ENCODE data around the gene PLB1.
A peak's percentile ranks its signal among the peaks of the same experiment; 100 is the strongest.
"Not testable (repeated sequence)": the region's sequence is repeated elsewhere in the genome, so short reads cannot be mapped to it uniquely, and the experiment has no call there.

Gene PLB1

DNA sequence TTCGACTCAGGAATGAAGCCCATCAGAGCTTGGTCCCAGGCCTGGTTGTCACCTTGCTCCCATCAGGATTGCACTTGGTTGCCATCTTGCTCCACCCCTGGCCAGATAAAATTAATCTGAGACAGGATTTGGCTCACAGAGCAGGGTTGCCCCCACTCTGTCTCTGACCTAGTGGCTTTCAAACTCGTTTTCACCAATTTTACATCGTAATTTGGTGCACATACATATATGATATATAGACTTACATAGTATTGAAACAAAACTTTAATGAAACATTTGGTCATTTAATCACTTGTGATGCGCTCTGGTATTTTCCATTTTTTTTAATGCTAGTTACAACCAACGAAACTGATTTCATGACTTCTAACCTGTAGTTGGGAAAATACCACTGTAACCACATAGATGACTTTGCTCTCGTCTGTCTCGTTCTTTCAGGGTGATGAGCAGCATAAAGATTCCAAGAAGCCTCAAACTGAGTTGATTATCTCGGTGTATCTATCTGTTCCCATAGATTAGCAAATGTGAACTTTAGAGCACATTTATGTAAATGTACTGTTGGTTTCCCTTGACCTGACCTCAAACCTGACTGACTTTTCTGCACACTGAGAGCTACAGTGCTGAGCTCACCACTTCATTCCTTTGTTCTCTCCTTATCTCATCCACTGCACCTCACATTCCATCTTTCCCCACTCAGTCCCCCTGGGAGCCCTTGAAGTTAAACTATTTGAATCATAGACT is 30.5 kb upstream of the PLB1 start:
- DNase-seq: no peak

DNA sequence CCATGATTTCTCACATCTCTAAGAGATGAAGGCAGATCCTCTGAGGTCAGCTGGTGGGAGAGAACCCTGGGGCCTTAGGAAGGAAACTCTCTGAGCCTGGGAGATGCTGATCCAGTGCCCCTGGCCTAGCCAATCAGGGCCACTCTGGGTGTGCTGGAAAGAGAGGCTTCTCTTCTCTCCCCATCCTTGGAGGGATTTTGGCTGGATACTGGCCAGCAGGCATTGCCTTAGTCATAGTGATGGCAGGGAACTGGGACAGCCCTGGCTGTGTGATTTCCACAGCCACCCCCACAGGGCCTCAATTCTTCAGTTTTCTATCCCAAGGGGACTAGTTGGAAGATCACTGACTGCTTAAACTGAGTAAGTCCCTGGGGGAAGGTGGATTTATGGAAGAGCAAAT is 26.6 kb upstream of the PLB1 start:
- DNase-seq: peak; percentile 53

DNA sequence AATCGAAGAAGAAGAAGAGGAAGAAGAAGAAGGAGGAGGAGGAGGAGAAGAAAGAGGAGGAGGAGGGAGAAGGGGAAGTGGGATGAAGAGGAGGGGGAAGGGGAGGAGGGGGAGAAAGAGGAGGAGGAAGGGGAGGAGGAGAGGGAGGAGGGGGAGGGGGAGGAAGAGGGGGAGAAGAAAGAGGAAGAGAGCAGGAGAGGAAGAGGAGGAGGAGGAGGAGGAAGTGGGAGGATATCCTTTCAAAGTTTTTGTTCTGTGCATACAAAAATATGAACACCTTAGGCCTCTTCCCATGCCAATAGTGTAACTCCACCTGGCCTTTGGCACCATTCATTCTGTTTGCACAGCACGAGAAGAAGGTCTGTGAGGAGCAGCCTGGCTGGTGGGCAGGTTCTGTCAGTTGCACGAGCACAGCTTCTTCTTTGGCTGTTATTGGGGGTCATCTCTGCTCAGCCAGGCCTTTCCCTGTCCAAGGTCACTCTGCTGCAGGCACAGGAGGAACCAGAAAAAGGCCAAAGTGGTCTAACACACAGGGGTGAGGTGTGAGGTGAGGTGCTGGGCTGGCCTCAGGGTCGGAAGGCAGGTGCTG is 25.8 kb upstream of the PLB1 start:
- no peak for DNase-seq

DNA sequence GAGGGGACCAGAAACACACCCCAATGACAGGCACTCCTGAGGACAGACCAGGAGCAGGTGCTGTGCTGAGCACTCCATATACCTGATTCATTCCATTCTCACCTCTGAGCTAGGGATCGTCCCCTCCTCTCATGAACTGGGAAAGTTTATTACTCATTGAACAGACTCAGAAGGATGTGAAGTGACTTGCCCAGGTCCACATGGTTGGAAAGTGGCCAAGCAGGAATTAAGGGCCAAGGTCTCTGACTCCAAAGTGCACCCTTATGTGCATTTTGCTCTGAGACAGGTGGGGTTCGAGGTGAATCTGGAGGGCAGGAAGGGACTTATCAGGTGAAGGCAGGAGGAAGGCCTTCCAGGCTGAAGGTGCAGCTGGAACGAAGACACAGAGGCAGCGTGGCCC is 25.1 kb upstream of the PLB1 start:
- DNase-seq: no peak

DNA sequence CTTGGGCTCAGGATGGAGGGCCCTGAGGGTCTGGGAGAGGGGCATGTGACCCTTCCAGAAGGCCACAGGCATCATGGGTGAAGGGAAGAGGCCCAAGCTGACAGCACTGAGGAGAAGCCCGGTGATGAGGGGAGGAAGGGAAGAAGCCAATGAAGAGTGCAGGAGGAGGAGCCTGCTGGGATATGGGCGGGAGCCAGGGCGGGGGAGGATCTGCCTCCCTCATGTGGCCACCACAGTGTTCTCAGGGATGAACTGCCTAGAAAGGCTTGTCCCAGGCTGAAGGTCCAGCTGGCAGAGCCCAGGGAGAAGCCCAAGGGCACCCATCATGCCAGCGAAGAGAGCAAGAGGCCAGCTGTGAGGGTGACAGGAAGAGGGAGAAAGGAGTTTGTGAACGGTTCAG is 24.6 kb upstream of the PLB1 start:
- DNase-seq: no peak

DNA sequence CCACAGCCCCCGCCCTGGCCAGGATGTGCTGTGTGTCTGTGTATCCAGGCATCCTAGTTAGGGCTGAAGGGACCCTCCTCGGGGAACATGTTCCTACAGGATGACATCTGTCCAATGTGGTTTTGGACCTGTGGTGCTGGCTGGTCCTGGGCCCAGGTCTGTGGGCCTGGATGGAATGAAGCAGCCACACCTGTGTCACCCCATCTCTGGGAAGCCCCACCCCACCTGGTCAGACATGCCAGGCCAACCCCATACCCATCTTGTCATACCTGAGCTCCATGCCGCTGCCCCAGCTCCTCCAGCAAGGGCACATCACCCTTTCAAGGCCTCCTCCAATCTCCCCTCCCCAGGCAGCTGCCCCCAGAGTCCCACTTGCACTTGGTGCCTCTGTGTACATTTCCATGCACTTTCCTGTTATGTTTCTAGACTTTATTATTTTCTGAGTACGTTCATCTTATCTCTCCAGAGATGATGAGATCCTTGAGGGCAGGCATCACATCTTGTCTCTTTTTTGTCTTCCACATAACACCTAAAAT is 24.1 kb upstream of the PLB1 start:
- DNase-seq: no peak

DNA sequence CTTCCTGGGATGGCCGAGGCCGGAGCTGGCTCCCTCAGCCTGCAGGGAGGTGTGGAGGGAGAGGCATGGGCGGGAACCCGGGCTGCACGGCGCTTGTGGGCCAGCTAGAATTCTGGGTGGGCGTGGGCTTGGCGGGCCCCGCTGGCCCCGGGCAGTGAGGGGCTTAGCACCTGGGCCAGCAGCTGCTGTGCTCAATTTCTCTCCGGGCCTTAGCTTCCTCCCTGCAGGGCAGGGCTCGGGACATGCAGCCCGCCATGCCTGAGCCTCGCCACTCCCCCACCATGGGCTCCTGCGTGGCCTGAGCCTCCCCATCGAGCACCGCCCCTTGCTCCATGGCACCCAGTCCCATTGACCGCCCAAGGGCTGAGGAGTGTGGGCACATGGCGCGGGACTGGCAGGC is 23.2 kb upstream of the PLB1 start:
- not testable (repeated sequence) for DNase-seq

DNA sequence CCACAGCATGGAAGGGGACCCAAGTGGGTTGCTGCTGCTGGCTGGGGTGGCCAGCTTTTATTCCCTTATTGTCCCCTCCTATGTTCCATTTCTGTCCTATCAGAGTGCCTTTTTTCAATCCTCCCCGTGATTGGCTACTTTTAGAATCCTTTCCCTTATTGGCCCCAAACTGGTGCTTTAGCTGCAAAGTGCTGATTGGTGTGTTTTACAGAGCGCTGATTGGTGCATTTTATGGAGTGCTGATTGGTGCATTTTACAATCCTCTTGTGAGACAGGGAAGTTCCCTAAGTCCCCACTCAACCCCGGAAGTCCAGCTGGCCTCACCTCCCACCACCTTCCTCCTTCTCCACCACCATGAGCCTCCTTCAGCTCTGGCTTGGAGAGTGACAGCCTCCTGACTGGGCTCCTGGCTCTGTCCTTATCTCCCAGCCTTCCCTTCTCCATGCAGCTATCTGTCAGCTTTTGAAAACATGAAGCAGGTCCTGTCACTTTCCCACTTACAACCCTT is 20.7 kb upstream of the PLB1 start:
- DNase-seq: no peak

DNA sequence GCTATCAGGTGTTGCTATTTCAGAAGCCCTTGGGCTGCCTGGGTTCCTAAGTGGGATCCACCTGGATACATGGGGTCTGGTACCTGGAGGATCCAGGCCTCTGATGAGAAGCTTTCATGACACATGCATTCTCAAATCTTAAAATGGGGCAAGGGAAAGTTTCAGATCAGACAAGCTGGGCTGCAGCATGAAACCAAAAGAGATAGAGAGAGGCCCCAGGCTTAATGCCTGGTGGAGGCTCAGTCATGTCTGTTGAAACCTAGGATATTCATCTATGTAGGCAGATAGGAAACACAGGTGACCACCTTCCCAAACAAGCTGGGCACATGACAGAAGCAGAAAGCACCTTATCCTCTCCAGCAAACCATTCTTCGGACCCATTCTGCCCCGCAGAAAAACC is 18.8 kb upstream of the PLB1 start:
- DNase-seq: no peak

DNA sequence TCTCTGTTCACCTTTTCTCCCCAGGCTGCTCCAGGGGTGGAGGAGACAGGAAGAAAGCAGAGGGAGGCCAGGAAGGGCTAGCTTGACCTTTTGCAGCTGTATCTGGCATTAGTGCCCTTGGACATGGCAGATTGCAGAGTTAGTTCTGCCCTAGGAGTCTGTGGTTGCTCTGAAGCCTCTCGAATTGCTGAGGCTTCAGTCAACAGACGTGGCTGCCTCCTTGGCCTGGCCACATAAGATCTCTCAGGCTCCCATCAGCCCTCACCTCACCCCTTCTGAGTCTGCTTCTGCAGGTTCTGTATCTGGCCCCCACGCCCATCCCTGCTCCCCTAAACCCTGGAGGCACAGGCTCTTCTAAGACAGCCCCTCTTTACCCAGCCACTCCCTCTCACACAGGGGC is 18.2 kb upstream of the PLB1 start:
- no peak for DNase-seq

DNA sequence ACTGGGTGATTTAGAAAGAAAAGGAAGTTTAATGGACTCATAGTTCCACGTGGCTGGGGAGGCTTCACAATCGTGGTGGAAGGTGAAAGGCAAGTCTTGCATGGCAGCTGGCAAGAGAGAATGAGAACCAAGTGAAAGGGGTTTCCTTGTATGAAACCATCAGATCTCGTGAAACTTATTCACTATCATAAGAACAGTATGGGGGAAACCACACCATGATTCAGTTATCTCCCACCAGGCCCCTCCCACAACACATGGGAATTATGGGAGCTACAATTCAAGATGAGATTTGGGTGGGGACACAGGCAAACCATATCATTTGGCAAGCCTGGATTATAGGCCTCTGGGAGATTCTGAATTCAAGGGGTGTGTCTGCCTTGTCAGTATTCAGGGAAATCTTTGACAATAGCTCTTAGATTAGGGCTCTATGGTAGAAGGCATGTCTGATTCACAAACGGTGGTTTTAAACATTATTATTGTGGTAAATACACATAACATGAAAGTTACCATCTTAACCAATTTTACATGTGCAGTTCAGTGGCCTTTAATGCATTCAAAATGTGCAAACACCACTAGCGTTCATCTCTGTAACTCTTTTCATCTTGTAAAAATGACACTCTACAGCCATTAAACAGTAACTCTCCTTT is 15.3 kb upstream of the PLB1 start:
- DNase-seq: no peak

DNA sequence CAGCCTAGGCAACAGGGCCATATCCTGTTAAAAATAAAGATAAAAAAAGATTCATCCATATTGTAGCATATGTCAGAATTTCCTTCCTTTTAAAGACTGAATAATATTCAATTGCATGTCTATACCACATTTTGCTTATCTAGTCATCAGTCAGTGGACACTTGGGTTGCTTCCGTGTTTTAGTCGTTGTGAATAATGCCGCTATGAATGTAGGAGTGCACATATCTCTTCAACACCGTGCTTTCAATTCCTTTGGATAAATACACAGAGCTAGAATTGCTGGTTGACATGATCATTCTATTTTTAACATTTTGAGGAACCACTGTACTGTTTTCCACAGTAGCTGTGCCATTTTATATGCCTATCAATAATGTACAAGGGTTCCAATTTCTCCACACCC is 14.0 kb upstream of the PLB1 start:
- DNase-seq: no peak

DNA sequence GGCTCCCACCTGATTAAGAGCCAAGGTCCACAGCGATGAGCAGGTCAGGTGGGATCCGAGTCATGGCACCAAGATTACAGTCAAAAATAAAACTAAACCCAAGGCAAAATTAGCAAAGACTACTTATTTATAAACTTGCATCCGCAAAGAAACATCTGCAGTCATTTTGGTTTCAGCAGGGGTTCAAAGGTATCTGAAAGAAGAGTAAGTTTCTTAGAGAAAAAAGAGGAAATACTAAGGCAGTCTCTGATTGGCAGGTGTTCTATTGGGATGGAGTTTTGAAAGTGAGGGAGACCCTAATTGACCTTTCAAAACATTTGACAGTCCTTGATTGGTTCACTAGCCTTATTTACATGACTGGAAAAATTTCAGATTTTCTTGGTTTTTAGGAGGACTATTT is 11.0 kb upstream of the PLB1 start:
- DNase-seq: no peak

DNA sequence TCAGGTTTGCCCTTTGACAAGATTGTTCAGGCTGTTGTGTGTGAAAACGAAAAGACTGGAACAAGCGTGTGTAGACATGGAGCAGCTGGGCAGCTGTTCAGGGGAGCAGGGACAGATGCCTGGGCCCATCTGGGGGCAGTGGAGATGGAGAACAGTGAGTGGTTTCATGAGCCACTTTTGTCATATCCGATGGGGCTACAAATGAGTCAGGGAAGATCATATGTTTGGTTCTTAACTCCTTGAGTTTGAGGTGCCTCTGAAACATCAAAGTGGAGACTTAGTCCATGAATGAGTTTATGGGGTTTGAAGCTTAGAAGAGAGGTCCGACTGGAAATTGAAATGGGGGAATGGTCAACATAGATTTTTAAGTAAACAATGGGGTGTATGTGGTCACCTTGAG is 9.3 kb upstream of the PLB1 start:
- no peak for DNase-seq

DNA sequence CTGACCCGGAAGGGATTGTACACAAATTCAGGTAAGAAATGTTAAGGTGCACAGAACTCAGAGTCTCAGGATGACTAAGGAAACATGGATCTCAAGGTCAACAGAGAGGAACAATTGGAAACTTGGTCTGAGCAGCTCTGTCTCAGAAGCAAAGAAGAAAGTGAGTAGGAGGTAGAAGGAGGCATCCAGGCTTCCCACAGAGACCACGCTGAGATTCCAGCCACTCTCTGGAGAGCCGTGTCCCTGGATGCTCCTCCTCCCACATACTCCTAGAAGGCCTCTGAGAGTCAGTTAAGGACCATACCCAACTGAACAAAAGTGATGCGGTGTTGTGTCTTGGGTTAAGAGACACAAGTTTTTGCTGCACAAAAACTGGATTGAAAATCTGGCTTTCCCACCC is 8.6 kb upstream of the PLB1 start:
- no peak for DNase-seq

DNA sequence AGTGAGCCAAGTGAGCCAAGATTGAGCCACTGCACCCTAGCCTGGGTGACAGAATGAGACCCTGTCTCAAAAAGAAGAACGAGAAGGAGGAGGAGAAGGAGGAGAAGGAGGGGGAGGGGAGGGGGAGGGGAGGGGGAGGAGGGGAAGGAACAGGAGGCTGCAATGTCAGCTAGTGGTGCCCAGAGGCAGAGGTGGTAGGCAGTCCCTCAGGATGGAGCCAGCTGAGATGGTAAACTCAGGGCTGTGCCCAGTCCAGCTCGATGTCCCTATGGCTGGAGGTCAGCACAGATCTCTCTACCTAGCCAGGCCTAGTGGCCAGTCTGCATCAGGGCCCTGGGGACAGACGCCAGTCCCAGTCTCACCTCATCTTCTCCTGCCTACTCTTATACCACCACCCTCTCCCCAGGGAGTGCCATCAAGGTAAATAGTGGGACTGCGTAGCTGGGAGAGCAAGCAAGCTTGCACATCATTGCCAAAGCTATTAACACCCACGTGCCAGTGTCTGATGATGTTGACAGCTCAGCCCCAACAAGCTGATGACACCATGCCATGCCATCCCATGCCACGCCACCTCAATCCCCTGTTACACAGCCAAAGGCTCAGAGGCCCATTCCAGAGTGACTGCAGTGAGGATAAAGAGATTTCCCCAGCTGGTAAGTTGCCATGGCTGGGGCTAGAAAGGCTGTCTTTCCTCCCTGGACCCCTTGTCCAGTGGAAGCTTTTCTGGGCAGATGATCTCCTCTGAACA is 7.6 kb upstream of the PLB1 start:
- DNase-seq: no peak

DNA sequence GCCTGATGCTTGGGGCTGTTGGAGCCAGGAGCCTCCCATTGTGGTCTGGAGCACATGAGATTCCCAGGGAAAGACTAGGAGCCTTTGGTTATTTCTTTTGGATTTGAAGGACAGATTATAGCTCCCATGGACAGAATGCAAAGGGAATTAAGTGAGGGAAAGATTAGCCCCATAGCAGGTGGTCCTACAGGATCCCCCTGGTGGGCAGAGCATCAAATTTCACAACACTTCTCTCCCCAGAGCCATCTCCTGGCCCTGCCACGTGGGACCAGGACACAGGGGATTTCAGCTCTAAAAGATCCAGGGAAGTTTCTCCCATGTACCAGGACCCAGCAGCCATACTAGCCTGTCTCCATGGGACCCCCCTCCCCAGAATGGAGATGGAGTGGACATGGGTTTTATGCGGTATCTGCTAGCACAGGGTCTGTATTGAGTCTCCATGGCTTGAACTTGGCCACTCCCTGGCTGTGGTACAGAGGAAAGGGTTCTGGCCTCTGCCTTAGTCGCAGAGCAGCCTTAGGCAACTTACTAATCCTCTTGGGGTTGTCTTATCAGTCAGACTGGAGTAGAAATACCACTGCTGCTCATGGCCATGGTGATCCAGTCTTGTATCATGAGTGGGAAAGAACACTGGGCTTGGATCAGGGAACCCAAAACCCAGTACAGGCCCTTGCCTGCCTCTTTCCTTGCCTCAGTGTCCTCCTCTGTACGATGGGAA is 6.8 kb upstream of the PLB1 start:
- no peak for DNase-seq

DNA sequence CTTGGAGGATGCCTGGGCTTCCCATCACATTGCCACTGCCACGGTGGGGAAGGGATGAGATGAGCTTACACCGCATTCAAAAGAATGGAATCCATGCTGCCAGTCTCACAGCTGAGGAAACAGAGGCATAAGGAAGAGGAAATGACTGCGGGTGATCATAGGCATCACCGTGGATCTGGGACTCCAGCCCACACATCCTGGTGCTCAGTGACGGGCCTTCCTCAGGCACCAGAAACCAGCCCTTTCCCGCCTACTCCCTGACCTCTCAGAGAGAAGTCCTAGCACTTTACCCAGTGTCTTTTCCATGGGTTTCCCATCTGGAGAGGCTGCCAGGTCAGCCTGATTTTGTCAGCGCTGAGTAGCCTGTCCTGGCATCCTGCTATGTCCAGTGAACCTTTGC is 5.3 kb upstream of the PLB1 start:
- DNase-seq: no peak

DNA sequence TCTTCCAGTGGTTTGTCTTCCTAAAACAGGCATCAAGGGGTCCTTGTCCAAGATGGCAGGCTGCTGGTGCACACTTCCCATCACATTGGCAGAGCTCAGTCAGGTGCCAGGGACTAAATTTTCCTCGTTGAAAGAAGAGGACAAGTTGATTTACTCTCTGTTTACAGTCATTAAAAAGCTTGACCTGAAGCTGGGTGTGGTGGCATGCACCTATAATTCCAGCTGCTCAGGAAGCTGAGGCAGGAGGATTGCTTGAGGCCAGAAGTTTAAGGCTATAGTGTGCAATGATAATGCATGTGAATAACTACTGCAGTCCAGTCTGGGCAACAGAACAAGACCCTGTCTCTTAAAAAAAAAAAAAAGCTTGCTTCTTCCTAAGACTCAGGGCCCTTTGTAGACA is 3.6 kb upstream of the PLB1 start:
- no peak for DNase-seq

DNA sequence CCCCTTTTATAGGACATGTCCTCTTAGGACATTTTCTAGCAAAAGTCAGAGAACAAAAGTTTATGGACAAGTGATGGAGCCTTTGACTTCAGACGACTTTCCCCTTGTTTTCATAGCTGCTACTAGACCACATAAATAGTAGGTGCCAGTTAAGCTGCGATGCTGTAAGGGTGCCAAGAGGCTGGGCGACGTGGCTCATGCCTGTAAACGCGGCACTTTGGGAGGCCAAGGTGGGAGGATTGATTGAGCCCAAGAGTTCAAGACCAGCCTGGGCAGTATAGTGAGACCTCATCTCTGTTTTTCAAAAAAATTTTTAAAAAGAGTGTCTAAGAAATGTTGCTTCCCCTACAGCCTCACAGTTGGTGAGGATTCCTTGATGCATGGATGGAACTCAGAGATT is 2.2 kb upstream of the PLB1 start:
- DNase-seq: no peak

DNA sequence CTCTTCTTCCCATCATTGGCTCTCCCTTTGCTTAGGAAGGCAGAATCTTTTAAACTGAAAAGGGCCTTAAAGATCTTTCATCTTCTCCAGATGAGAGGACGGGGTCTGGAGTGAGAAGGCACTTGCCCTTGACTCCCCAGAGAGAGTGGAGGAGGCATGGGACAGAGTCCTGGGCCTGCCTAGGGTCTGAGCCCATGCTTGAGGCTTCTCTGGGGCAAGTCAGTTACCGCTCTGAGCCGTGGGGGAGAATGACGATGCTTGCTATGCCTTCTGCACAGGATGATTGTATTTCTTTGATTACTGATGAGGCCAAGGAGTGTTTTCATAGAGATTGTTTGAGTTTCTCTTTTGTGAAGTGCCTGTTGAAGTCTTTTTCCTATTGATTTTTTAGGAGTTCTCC is 921 bp downstream of the PLB1 start:
- no peak for DNase-seq

DNA sequence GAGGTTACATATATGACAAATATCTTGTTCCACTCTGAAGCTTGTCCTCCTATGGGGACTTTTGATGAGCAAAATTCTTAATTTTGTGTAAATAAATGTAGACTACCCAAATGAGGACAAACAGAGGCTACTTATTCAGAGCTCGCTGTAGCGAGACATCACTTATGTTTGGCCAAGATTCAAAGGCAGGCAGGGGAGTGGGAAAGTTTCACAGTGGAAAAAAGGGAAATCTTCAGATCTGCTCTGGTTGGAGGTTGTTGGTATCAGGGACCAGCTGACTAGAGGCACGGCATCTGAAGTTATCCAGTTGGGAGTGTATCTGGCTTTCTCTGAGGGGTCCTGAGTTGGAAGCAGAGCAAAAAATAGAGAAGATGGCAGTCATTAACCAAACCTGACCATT is 1.3 kb downstream of the PLB1 start:
- DNase-seq: no peak

DNA sequence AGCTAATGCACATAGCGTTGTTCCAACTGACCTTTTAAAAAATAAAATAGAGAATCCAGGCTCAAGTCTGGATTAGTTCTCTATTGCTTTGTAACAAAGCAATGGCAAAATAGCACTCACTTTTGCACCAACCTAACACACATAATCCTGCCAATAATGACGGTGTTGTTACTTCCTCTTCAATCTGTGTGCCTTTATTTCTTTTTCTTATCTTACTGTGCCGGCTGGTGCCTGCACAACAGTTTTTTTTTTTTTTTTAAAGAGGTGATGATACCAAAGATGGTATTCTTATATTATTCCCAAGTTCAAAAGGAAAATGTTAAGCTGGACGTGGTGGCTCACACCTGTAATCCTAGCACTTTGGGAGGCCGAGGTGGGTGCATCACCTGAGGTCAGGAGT is 3.4 kb downstream of the PLB1 start:
- no peak for DNase-seq

All from T1000 (cell line).